H1 (cell line): ENCODE measurements around the gene NUBP1. TPM values are rescaled to one million over a fixed set of nuclear protein-coding genes. Genes with fewer than 3 reads are reported as not detected.

ENCODE experiments used
- CTCF ChIA-PET: fragments of 300-600 bp; sonication (Branson Sonifier 250); formaldehyde crosslinking; loops from one replicate; lab custom pipeline; 2021; ENCODE audit not compliant: partially characterized antibody; lab: Charles Lee
- POLR2A ChIA-PET: fragments of 300-600 bp; sonication (Branson Sonifier 250); formaldehyde crosslinking; loops from one replicate; lab custom pipeline; 2021; ENCODE audit warnings: inconsistent platforms; ENCODE audit not compliant: partially characterized antibody; lab: Charles Lee
- DNase-seq, 2 experiments: peaks; one replicate each; pipeline versions ENCODE4 v3.0.0 to v3.0.0-alpha.2; 2010 to 2022; ENCODE audit warnings: low spot score in 2 of 2, low read depth in 1 of 2, mixed read lengths in 1 of 2
- FAIRE-seq: peaks from 2 replicates; lab custom pipeline; 2011; peaks lifted over from hg19 to GRCh38; lab: Jason Lieb, UNC
- H2AFZ ChIP-seq: 2 replicates; pipeline ENCODE4 v1.8.1; 2012; ENCODE audit warnings: low read length, inconsistent platforms
- H2AK5ac ChIP-seq: 2 replicates; pipeline ENCODE4 v1.6.1; 2013; ENCODE audit warnings: low read depth, low read length
- H2BK120ac ChIP-seq: replicated peaks from 2 replicates; pipeline ENCODE3; 2013; ENCODE audit warnings: low read depth, low read length, inconsistent platforms
- H2BK12ac ChIP-seq: 2 replicates; pipeline ENCODE4 v1.6.1; 2013; ENCODE audit warnings: low read depth, low read length
- H2BK15ac ChIP-seq: 2 replicates; pipeline ENCODE4 v1.6.1; 2013; ENCODE audit warnings: low read length
- H2BK20ac ChIP-seq: 2 replicates; pipeline ENCODE4 v1.6.1; 2013; ENCODE audit warnings: low read length
- H2BK5ac ChIP-seq: 2 replicates; pipeline ENCODE4 v1.6.1; 2013; ENCODE audit warnings: low read depth, low read length
- H3K14ac ChIP-seq: 2 replicates; pipeline ENCODE4 v1.6.1; 2013; ENCODE audit warnings: inconsistent platforms; ENCODE audit not compliant: insufficient read length
- H3K18ac ChIP-seq: 2 replicates; pipeline ENCODE4 v1.6.1; 2013; ENCODE audit warnings: low read length; ENCODE audit errors: extremely low read depth
- H3K23ac ChIP-seq: 2 replicates; pipeline ENCODE4 v1.6.1; 2013; ENCODE audit warnings: inconsistent platforms; ENCODE audit not compliant: insufficient read length
- H3K23me2 ChIP-seq: 2 replicates; pipeline ENCODE4 v1.6.1; 2013; ENCODE audit warnings: low read depth, low read length
- H3K27ac ChIP-seq: 2 replicates; pipeline ENCODE4 v1.6.1; 2011; ENCODE audit warnings: low read depth, low read length, inconsistent platforms
- H3K27me3 ChIP-seq, 4 experiments: replicated peaks in 1 of 4; 1 replicate in 1 of 4; 2 replicates in 3 of 4; pipeline versions ENCODE4 v1.6.1 to v1.8.1; 2011 to 2013; ENCODE audit warnings: low read length in 3 of 4, mild to moderate bottlenecking in 3 of 4, inconsistent platforms in 2 of 4, mixed read lengths in 2 of 4, moderate library complexity in 1 of 4; ENCODE audit not compliant: control insufficient read depth in 3 of 4, insufficient read depth in 3 of 4; ENCODE audit errors: extremely low read depth in 1 of 4
- H3K36me3 ChIP-seq, 4 experiments: 2 replicates each; pipeline versions ENCODE4 v1.6.1 to v1.8.1; 2011 to 2013; ENCODE audit warnings: mild to moderate bottlenecking in 4 of 4, low read length in 3 of 4, moderate library complexity in 2 of 4, control low read depth in 1 of 4, inconsistent platforms in 1 of 4; ENCODE audit not compliant: insufficient read depth in 4 of 4, control insufficient read depth in 2 of 4
- H3K4ac ChIP-seq: replicated peaks from 2 replicates; pipeline ENCODE3; 2013; ENCODE audit warnings: low read length, low read depth, mixed read lengths, inconsistent platforms; ENCODE audit not compliant: insufficient read length
- H3K4me1 ChIP-seq, 4 experiments: replicated peaks in 1 of 4; 1 replicate in 1 of 4; 2 replicates in 3 of 4; pipeline versions ENCODE4 v1.6.1 to v1.8.1; 2011 to 2013; ENCODE audit warnings: low read length in 3 of 4, inconsistent platforms in 2 of 4, mixed read lengths in 1 of 4; ENCODE audit not compliant: insufficient read depth in 4 of 4, control insufficient read depth in 3 of 4
- H3K4me2 ChIP-seq, 2 experiments: 2 replicates each; pipeline versions ENCODE4 v1.6.1 to v1.8.1; 2011 to 2013; ENCODE audit warnings: low read depth in 2 of 2, low read length in 2 of 2, control low read depth in 1 of 2, inconsistent platforms in 1 of 2, mild to moderate bottlenecking in 1 of 2; ENCODE audit not compliant: insufficient read depth in 1 of 2
- H3K4me3 ChIP-seq, 4 experiments: fragments of 200-600, 300-600 bp in 1 of 4; sonication (generic), shearing (Covaris generic), sonication (Bioruptor Twin) in 1 of 4; 2 replicates each; pipeline versions ENCODE4 v1.5.1 to v1.8.1; 2011 to 2016; ENCODE audit warnings: low read length in 4 of 4, low read depth in 3 of 4, control low read depth in 2 of 4, inconsistent platforms in 2 of 4, mild to moderate bottlenecking in 2 of 4, mixed read lengths in 1 of 4, moderate library complexity in 1 of 4; ENCODE audit not compliant: insufficient read depth in 2 of 4; ENCODE audit errors: extremely low read depth in 1 of 4
- H3K56ac ChIP-seq: replicated peaks from 2 replicates; pipeline ENCODE3; 2013; ENCODE audit warnings: low read depth, mild to moderate bottlenecking, mixed read lengths, low read length, inconsistent platforms; ENCODE audit not compliant: insufficient read length
- H3K79me1 ChIP-seq: 2 replicates; pipeline ENCODE4 v1.6.1; 2013; ENCODE audit warnings: low read depth, low read length, control low read depth
- H3K79me2 ChIP-seq, 2 experiments: 2 replicates each; pipeline versions ENCODE4 v1.6.1 to v1.8.1; 2012 to 2013; ENCODE audit warnings: low read length in 2 of 2, mild to moderate bottlenecking in 2 of 2, inconsistent platforms in 1 of 2; ENCODE audit not compliant: insufficient read depth in 2 of 2, control insufficient read depth in 1 of 2
- H3K9ac ChIP-seq, 4 experiments: replicated peaks in 1 of 4; 1 replicate in 1 of 4; 2 replicates in 3 of 4; pipeline versions ENCODE4 v1.6.1 to v1.8.1; 2011 to 2013; ENCODE audit warnings: low read depth in 3 of 4, low read length in 3 of 4, control low read depth in 2 of 4, mild to moderate bottlenecking in 2 of 4, moderate library complexity in 2 of 4, inconsistent platforms in 1 of 4; ENCODE audit errors: extremely low read depth in 1 of 4
- H3K9me3 ChIP-seq, 2 experiments: 2 replicates each; pipeline versions ENCODE4 v1.6.1 to v1.8.1; 2012 to 2013; ENCODE audit warnings: mild to moderate bottlenecking in 2 of 2, moderate library complexity in 2 of 2, control low read depth in 1 of 2, inconsistent platforms in 1 of 2, low read depth in 1 of 2, low read length in 1 of 2, mixed read lengths in 1 of 2; ENCODE audit not compliant: insufficient read depth in 2 of 2
- H4K20me1 ChIP-seq, 2 experiments: replicated peaks in 1 of 2; 2 replicates each; pipeline versions ENCODE3 to v1.8.1; 2011 to 2013; ENCODE audit warnings: inconsistent platforms in 2 of 2, low read length in 2 of 2, mild to moderate bottlenecking in 1 of 2; ENCODE audit not compliant: insufficient read depth in 2 of 2, control insufficient read depth in 1 of 2
- H4K5ac ChIP-seq: 2 replicates; pipeline ENCODE4 v1.6.1; 2013; ENCODE audit warnings: low read length, low read depth, mixed read lengths, inconsistent platforms; ENCODE audit not compliant: insufficient read length
- H4K8ac ChIP-seq: 2 replicates; pipeline ENCODE4 v1.8.0; 2013; ENCODE audit warnings: mild to moderate bottlenecking, moderate library complexity, low read length, inconsistent platforms; ENCODE audit not compliant: insufficient read depth; ENCODE audit errors: extremely low read depth
- H4K91ac ChIP-seq: replicated peaks from 2 replicates; pipeline ENCODE3; 2013; ENCODE audit warnings: low read length, mixed read lengths, inconsistent platforms; ENCODE audit not compliant: insufficient read length
- ATF3 ChIP-seq: IDR thresholded peaks from 2 replicates; pipeline ENCODE4 v1.6.1; 2011; ENCODE audit warnings: low read depth, mild to moderate bottlenecking, low read length; ENCODE audit not compliant: insufficient read depth
- CBX8 ChIP-seq: fragments of 300-800, 300-1000 bp; sonication (generic); IDR thresholded peaks from 2 replicates; pipeline ENCODE4 v1.7.1; 2016; ENCODE audit warnings: low read depth, low read length, borderline replicate concordance
- CEBPB ChIP-seq: IDR thresholded peaks from 2 replicates; pipeline ENCODE4 v1.6.1; 2012; ENCODE audit warnings: low read depth, low read length
- EGR1 ChIP-seq: IDR thresholded peaks from 2 replicates; pipeline ENCODE4 v1.6.1; 2011; ENCODE audit warnings: low read depth, low read length, borderline replicate concordance
- HDAC2 ChIP-seq, 2 experiments: fragments of 300-600 bp in 1 of 2; sonication (generic) in 1 of 2; IDR thresholded peaks; 2 replicates each; pipeline ENCODE4 v1.6.1; 2011 to 2012; ENCODE audit warnings: low read depth in 2 of 2, low read length in 2 of 2, mild to moderate bottlenecking in 2 of 2, moderate library complexity in 2 of 2, borderline replicate concordance in 1 of 2, inconsistent platforms in 1 of 2
- KDM5A ChIP-seq: fragments of 200-600 bp; IDR thresholded peaks from 2 replicates; pipeline ENCODE4 v1.7.1; 2012; ENCODE audit warnings: mild to moderate bottlenecking, low read length, inconsistent platforms, mixed read lengths
- NANOG ChIP-seq: IDR thresholded peaks from 2 replicates; pipeline ENCODE4 v1.6.1; 2011; ENCODE audit warnings: low read length, low read depth, mild to moderate bottlenecking, inconsistent platforms; ENCODE audit not compliant: insufficient read depth, poor library complexity, severe bottlenecking
- RXRA ChIP-seq: IDR thresholded peaks from 2 replicates; pipeline ENCODE4 v1.6.1; 2011; ENCODE audit warnings: low read depth, mild to moderate bottlenecking, low read length, moderate library complexity; ENCODE audit not compliant: insufficient read depth
- WGBS, 2 experiments: shearing (Covaris generic) in 1 of 2; methylation state at CpG; one replicate each; pipeline versions ENCODE4 v1.1.6 to v1.1.7; 2013 to 2015; ENCODE audit warnings: low lambda C conversion rate in 2 of 2, mixed read lengths in 2 of 2, inconsistent platforms in 1 of 2, low coverage in 1 of 2, missing lambda C conversion rate in 1 of 2; ENCODE audit not compliant: insufficient replicate concordance in 2 of 2, insufficient coverage in 1 of 2, insufficient read length in 1 of 2; ENCODE audit errors: extremely low coverage in 1 of 2, missing lambda C conversion rate in 1 of 2; 5-methylcytosine and 5-hydroxymethylcytosine counted together
- polyA plus RNA-seq, 7 experiments: library from polyadenylated mRNA; depleted of rRNA in 3 of 7; stranded (reverse) in 5 of 7; unstranded in 2 of 7; fragments of >200 nt in 5 of 7; fragments of 200-250 nt in 2 of 7; gene quantifications; 1 replicate in 5 of 7; 2 replicates in 1 of 7; 4 replicates in 1 of 7; pipeline versions ENCODE4 v1.2.1 to v1.2.3, GENCODE V29; 2011 to 2013; ENCODE audit warnings: missing spikeins in 2 of 7, mixed read lengths in 2 of 7
- total RNA-seq: library from RNA; stranded (reverse); fragmentation: NEBNext Ultra II Directional; extraction: Animal tissue kit (Norgen Biotek cat#: 25700); gene quantifications from 2 replicates; pipeline ENCODE4 v1.2.1, GENCODE V29; 2021

NUBP1 gene
- total and polyA plus RNA-seq, 2 of the 8 experiments (the other 6 are each of a cell fraction or from before 2014, with no cell fraction given) = 28.2 to 32.2 TPM

- no peaks in the 10 kb centered on the region for H3K9me3 ChIP-seq
- H2BK12ac ChIP-seq = no peak overlapping the region
- no peaks in the 10 kb centered on the region for H3K79me1 ChIP-seq
- H4K91ac ChIP-seq = peak overlapping the region; percentile 73
- H3K23ac ChIP-seq = no peak overlapping the region
- no peak overlapping the region for H3K4ac ChIP-seq
- H4K5ac ChIP-seq = no peak overlapping the region
- H4K20me1 ChIP-seq = no peaks in the 10 kb centered on the region
- POLR2A ChIA-PET = interaction anchor here (0.8 to 1.3 kb wide), 4 partner anchors 80 to 228 kb away, joined by 3 to 4 read pairs (median 3); no protein-coding TSS in a partner anchor
- no peak overlapping the region for H2BK120ac ChIP-seq
- H3K27me3 ChIP-seq = no peaks in the 10 kb centered on the region
- no peak for TF ChIP-seq CBX8
- no peak for TF ChIP-seq RXRA
- TF ChIP-seq ATF3 = no peak
- TF ChIP-seq EGR1 = no peak
- TF ChIP-seq NANOG = no peak
- no peak for TF ChIP-seq KDM5A
- no peak for TF ChIP-seq CEBPB
- no peak for TF ChIP-seq HDAC2 (IDR thresholded peaks at IDR 0.05; ENCODE audit: borderline replicate concordance in 1 of 2, low read depth in 2 of 2, low read length in 2 of 2)
- no peak overlapping the region for H2BK15ac ChIP-seq
- H3K79me2 ChIP-seq = no peaks in the 10 kb centered on the region
- H2AK5ac ChIP-seq = no peak overlapping the region
- H3K14ac ChIP-seq = no peak overlapping the region
- H2BK20ac ChIP-seq = no peak overlapping the region
- peak overlapping the region; percentile 68 to 85 for H3K4me2 ChIP-seq
- H3K36me3 ChIP-seq = peaks cover 0 to 6% (median 0%) of the 10 kb centered on the region in 4 experiments; a peak in 1 of 8 replicates
- CTCF ChIA-PET = interaction anchor here (0.6 to 3.0 kb wide), 4 partner anchors 22 to 229 kb away, joined by 3 to 12 read pairs (median 6); no protein-coding TSS in a partner anchor
- H3K4me1 ChIP-seq = peaks cover 0 to 4% (median 2%) of the 10 kb centered on the region in 4 experiments; a peak in 5 of 7 replicates
- peak overlapping the region; percentile 53 for H3K56ac ChIP-seq
- peaks cover 4% of the 10 kb centered on the region; the same call in 1 of the 2 replicates for H3K23me2 ChIP-seq
- 36% methylated on average over 5 of the region's 5 CpGs; no CpG with 5 or more reads in 1 of the 2 experiments for WGBS, 2 experiments
- H3K18ac ChIP-seq = no peak overlapping the region; the same call in 1 of the 2 replicates
- peak overlapping the region; percentile 54 to 81 (median 73) for H3K4me3 ChIP-seq
- H2AFZ ChIP-seq = peak overlapping the region; percentile 83
- H3K27ac ChIP-seq = no peak overlapping the region
- peak overlapping the region in 2 of 4 experiments; percentile 58 to 85; a peak in 1 of 7 replicates for H3K9ac ChIP-seq
- DNase-seq (no peak), FAIRE-seq (no peak)
- no peak overlapping the region for H4K8ac ChIP-seq
- no peak overlapping the region for H2BK5ac ChIP-seq
Measured at GRCh38 chr16:10743227-10743609, 424 bp upstream of the NUBP1 start.
